Kidney (tissue), 14 donors: ENCODE measurements around the gene CCDC12. TPM values are rescaled to one million over a fixed set of nuclear protein-coding genes. Genes with fewer than 3 reads are reported as not detected.

Experiments used
- DNase-seq, 5 donors: peaks; one replicate each; pipeline ENCODE4 v3.0.0-alpha.2; 2013 to 2020
- FAIRE-seq: peaks from 2 replicates; lab custom pipeline; 2012; peaks lifted over from hg19 to GRCh38; lab: Jason Lieb, UNC
- H3K27ac ChIP-seq, 2 donors: one replicate each; pipeline ENCODE4 v1.7.0; 2013; ENCODE audit warnings: low read depth in 2 of 2, low read length in 2 of 2, inconsistent platforms in 1 of 2
- H3K27me3 ChIP-seq: one replicate; pipeline ENCODE4 v1.7.1; 2013; ENCODE audit warnings: low read length, inconsistent platforms; ENCODE audit not compliant: control insufficient read depth, insufficient read depth
- H3K36me3 ChIP-seq, 3 donors: one replicate each; pipeline versions ENCODE4 v1.7.0 to v1.7.1; 2013; ENCODE audit warnings: low read length in 3 of 3, control low read depth in 1 of 3, inconsistent platforms in 1 of 3; ENCODE audit not compliant: insufficient read depth in 3 of 3, control insufficient read depth in 2 of 3
- H3K4me1 ChIP-seq, 3 donors: one replicate each; pipeline versions ENCODE4 v1.7.0 to v1.7.1; 2013; ENCODE audit warnings: low read length in 3 of 3, inconsistent platforms in 1 of 3, low read depth in 1 of 3; ENCODE audit not compliant: control insufficient read depth in 2 of 3, insufficient read depth in 2 of 3
- H3K4me3 ChIP-seq, 3 donors: one replicate each; pipeline versions ENCODE4 v1.7.0 to v1.8.1; 2013; ENCODE audit warnings: low read length in 3 of 3, control low read depth in 1 of 3, inconsistent platforms in 1 of 3
- H3K9ac ChIP-seq, 3 donors: one replicate each; pipeline versions ENCODE4 v1.7.0 to v1.7.1; 2013; ENCODE audit warnings: low read length in 3 of 3, control low read depth in 1 of 3, inconsistent platforms in 1 of 3
- H3K9me3 ChIP-seq, 3 donors: one replicate each; pipeline versions ENCODE4 v1.7.0 to v1.7.1; 2013; ENCODE audit warnings: low read length in 3 of 3, control low read depth in 1 of 3, inconsistent platforms in 1 of 3; ENCODE audit not compliant: control insufficient read depth in 2 of 3, insufficient read depth in 1 of 3
- CTCF ChIP-seq: IDR thresholded peaks from 3 replicates; pipeline ENCODE4 v1.5.1; 2012; ENCODE audit warnings: mild to moderate bottlenecking, moderate library complexity, borderline replicate concordance; ENCODE audit not compliant: insufficient read depth; ENCODE audit errors: extremely low read depth
- intact Hi-C: fragments of 100-400 bp; cut with DNase I; formaldehyde crosslinking; loops from one replicate; pipeline ENCODE4 v1.11.1; 2022
- polyA plus RNA-seq: library from polyadenylated mRNA; stranded (reverse); fragments of 350-450 nt; fragmentation: Illumina TruSeq; extraction: RNeasy Lipid Tissue Mini Kit (QIAGEN cat#74804); gene quantifications from one replicate; pipeline ENCODE4 v1.2.3, GENCODE V29; 2014; ENCODE audit warnings: low read depth, low replicate concordance; ENCODE audit not compliant: insufficient read depth
- total RNA-seq: library from RNA; stranded (reverse); fragmentation: NEBNext Ultra II Directional; extraction: Animal tissue kit (Norgen Biotek cat#: 25700); gene quantifications from one replicate; pipeline ENCODE4 v1.2.1, GENCODE V29; 2021
- donor health status: control.
- donor health status: control.
- donor health status: control.
- donor health status: control.
- donor health status: control.
- donor health status: DM: yes; HTN: yes; CAD: no.
- donor health status: Normal renal cell carcinoma (clear cell type).

Gene CCDC12
- total and polyA plus RNA-seq, 2 donors from 2014 or later: 59.7 to 85.6 TPM

GRCh38 chr3:46921041-46921440 lies 55.5 kb downstream of the CCDC12 start:
- Histone ChIP-seq H3K27me3 (no peaks in the 10 kb centered on the region), H3K4me3 (no peak overlapping the region), H3K4me1 (peaks cover 0 to 4% (median 0%) of the 10 kb centered on the region in 3 donors), H3K9me3 (no peaks in the 10 kb centered on the region), H3K27ac (no peak overlapping the region), H3K36me3 (peaks cover 8 to 46% (median 45%) of the 10 kb centered on the region in 3 donors), H3K9ac (no peak overlapping the region)
- FAIRE-seq (no peak), DNase-seq (peak in 1 of 5 donors; percentile 45)
- intact Hi-C loops: loop anchor here (10.0 kb wide), 1 partner anchor 74 kb away; no protein-coding TSS in a partner anchor
- no peak for TF ChIP-seq CTCF

GRCh38 chr3:46918634-46919033 lies 57.9 kb downstream of the CCDC12 start:
- no peaks in the 10 kb centered on the region for H3K9me3 ChIP-seq
- H3K4me1 ChIP-seq: peaks cover 0 to 2% (median 0%) of the 10 kb centered on the region in 3 donors
- H3K4me3 ChIP-seq: no peak overlapping the region
- H3K36me3 ChIP-seq: peaks cover 8 to 33% (median 32%) of the 10 kb centered on the region in 3 donors
- no peaks in the 10 kb centered on the region for H3K27me3 ChIP-seq
- FAIRE-seq (no peak), DNase-seq (no peak)
- TF ChIP-seq CTCF: no peak
- H3K9ac ChIP-seq: no peak overlapping the region
- H3K27ac ChIP-seq: no peak overlapping the region
- intact Hi-C loops: no loop called here

GRCh38 chr3:46918202-46918601 lies 58.3 kb downstream of the CCDC12 start:
- H3K27me3 ChIP-seq: no peaks in the 10 kb centered on the region
- no peak for TF ChIP-seq CTCF
- no peaks in the 10 kb centered on the region for H3K9me3 ChIP-seq
- no peak overlapping the region for H3K4me3 ChIP-seq
- H3K36me3 ChIP-seq: peaks cover 8 to 33% (median 29%) of the 10 kb centered on the region in 3 donors
- intact Hi-C loops: no loop called here
- no peak for DNase-seq
- H3K4me1 ChIP-seq: peaks cover 0 to 5% (median 0%) of the 10 kb centered on the region in 3 donors
- no peak for FAIRE-seq
- H3K9ac ChIP-seq: no peak overlapping the region
- no peak overlapping the region for H3K27ac ChIP-seq

GRCh38 chr3:46917257-46917656 lies 59.3 kb downstream of the CCDC12 start:
- Histone ChIP-seq H3K9me3 (no peaks in the 10 kb centered on the region), H3K4me3 (no peak overlapping the region), H3K27ac (no peak overlapping the region), H3K36me3 (peaks cover 6 to 23% (median 21%) of the 10 kb centered on the region in 3 donors), H3K4me1 (peaks cover 0 to 5% (median 0%) of the 10 kb centered on the region in 3 donors), H3K27me3 (no peaks in the 10 kb centered on the region), H3K9ac (no peak overlapping the region)
- FAIRE-seq: no peak
- no peak for DNase-seq
- intact Hi-C loops: no loop called here
- TF ChIP-seq CTCF: no peak
